Neural progenitor cell (in vitro differentiated cells): ENCODE measurements around the gene CCDC7.

ENCODE experiments used
- CTCF ChIP-seq: fragments of 200-600 bp; sonication (generic); IDR thresholded peaks from 2 replicates; pipeline ENCODE4 v1.5.1; 2017; ENCODE audit warnings: antibody characterized with exemption, mild to moderate bottlenecking
- EZH2 ChIP-seq: fragments of 200-600 bp; sonication (generic); IDR thresholded peaks from 2 replicates; pipeline ENCODE4 v1.6.1; 2017; ENCODE audit warnings: antibody characterized with exemption, mild to moderate bottlenecking, moderate library complexity

- TF ChIP-seq CTCF (no peak), EZH2 (no peak)
These were observed 298.4 kb downstream of the CCDC7 start for GRCh38 chr10:32744321-32744720.
